Ishikawa (cell line): ENCODE data around the gene SNTA1.

ENCODE experiments used
- CEBPB ChIP-seq: IDR thresholded peaks from 2 replicates; pipeline ENCODE4 v1.6.1; 2012
- CREB1 ChIP-seq: IDR thresholded peaks from 2 replicates; pipeline ENCODE4 v1.6.1; 2012; ENCODE audit warnings: low read depth
- EGR1 ChIP-seq: IDR thresholded peaks from 2 replicates; pipeline ENCODE4 v1.6.1; 2012
- EP300 ChIP-seq: IDR thresholded peaks from 2 replicates; pipeline ENCODE4 v1.6.1; 2012; ENCODE audit warnings: borderline replicate concordance
- MAX ChIP-seq: IDR thresholded peaks from 2 replicates; pipeline ENCODE4 v1.6.1; 2012
- NFIC ChIP-seq: IDR thresholded peaks from 2 replicates; pipeline ENCODE4 v1.6.1; 2012
- RAD21 ChIP-seq: IDR thresholded peaks from 2 replicates; pipeline ENCODE4 v1.6.1; 2012; ENCODE audit warnings: low read depth
- TAF1 ChIP-seq: IDR thresholded peaks from 2 replicates; pipeline ENCODE4 v1.6.1; 2012; ENCODE audit warnings: low read depth, mild to moderate bottlenecking
- TCF12 ChIP-seq: IDR thresholded peaks from 2 replicates; pipeline ENCODE4 v1.6.1; 2012; ENCODE audit warnings: low read depth
- TEAD4 ChIP-seq: IDR thresholded peaks from 2 replicates; pipeline ENCODE4 v1.6.1; 2012
- YY1 ChIP-seq: IDR thresholded peaks from 2 replicates; pipeline ENCODE4 v1.6.1; 2012; ENCODE audit warnings: low read depth
- ZBTB7A ChIP-seq: IDR thresholded peaks from 2 replicates; pipeline ENCODE4 v1.6.1; 2012; ENCODE audit warnings: low read depth
- TF ChIP-seq, protein P1 (sequence below): IDR thresholded peaks from 2 replicates; pipeline ENCODE4 v1.6.1; 2012
- TF ChIP-seq, protein P2 (sequence below): IDR thresholded peaks from 2 replicates; pipeline ENCODE4 v1.6.1; 2012; ENCODE audit warnings: low read depth, mild to moderate bottlenecking

Gene SNTA1

DNA sequence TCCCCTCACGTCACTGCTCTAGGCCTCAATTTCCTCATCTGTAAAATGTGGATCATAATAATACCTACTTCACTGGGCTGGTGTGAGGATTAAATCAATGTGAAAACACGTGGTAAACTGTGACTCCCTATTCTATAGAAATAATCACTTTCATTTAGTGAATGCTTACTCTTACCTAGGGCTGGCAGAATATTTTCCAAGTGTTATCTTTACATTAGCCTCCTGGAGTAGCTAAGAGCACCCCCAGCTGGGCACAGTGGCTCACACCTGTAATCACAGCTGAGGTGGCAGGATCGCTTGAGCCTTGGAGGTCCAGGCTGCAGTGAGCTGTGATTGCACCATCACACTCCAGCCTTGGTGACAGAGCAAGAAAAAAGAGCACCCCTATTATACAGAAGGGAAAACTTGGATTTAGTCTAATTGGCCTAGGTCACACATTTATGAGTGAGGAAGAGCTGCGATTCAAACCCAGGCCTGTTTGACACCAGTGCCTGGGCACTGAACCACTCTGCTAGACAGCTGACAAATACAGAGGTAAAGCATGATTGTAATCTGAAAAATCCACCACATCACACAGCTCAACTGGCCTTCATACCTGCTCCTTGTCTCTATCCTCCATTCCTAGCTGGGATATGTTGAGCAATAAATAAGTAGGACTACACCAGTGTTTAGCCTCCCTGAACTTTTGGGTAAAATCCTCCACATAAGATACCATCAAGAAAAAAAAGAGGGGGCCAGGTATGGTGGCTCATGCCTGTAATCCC, 1.4 kb upstream of the SNTA1 start:
- TF ChIP-seq CREB1 (no peak), NFIC (no peak), RAD21 (peak; percentile 44), CEBPB (peak; percentile 36)

DNA sequence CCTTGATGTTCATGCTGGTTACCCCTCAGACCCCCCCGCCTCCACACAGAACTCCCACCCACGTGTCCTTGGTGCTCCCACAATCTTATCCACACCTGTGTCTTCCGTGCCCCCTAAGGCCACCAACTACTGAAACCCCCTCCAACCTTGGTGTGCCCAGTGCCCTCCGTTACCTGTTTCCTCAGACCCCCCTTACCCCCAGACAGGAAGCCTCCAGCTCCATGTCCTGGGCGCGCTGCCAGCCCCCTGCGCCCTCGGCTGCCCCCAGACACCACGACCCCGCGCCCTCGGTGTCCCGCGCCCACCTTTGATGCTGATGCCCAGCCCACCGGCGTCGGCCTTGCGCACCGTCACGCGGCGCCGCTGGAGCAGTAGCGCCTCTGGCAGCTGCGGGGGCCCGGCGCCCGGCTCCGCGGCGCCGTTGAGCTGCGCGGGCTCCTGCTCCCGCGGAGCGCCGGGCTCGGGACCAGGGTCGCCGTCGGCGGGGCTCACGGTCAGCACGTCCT, 504 bp downstream of the SNTA1 start:
- TF ChIP-seq RAD21 (no peak), MAX (no peak), TAF1 (no peak), TEAD4 (no peak), ZBTB7A (peak; percentile 87), NFIC (no peak)
- TF ChIP-seq, protein P1, sequence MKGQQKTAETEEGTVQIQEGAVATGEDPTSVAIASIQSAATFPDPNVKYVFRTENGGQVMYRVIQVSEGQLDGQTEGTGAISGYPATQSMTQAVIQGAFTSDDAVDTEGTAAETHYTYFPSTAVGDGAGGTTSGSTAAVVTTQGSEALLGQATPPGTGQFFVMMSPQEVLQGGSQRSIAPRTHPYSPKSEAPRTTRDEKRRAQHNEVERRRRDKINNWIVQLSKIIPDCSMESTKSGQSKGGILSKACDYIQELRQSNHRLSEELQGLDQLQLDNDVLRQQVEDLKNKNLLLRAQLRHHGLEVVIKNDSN = no peak
- TF ChIP-seq, protein P2, sequence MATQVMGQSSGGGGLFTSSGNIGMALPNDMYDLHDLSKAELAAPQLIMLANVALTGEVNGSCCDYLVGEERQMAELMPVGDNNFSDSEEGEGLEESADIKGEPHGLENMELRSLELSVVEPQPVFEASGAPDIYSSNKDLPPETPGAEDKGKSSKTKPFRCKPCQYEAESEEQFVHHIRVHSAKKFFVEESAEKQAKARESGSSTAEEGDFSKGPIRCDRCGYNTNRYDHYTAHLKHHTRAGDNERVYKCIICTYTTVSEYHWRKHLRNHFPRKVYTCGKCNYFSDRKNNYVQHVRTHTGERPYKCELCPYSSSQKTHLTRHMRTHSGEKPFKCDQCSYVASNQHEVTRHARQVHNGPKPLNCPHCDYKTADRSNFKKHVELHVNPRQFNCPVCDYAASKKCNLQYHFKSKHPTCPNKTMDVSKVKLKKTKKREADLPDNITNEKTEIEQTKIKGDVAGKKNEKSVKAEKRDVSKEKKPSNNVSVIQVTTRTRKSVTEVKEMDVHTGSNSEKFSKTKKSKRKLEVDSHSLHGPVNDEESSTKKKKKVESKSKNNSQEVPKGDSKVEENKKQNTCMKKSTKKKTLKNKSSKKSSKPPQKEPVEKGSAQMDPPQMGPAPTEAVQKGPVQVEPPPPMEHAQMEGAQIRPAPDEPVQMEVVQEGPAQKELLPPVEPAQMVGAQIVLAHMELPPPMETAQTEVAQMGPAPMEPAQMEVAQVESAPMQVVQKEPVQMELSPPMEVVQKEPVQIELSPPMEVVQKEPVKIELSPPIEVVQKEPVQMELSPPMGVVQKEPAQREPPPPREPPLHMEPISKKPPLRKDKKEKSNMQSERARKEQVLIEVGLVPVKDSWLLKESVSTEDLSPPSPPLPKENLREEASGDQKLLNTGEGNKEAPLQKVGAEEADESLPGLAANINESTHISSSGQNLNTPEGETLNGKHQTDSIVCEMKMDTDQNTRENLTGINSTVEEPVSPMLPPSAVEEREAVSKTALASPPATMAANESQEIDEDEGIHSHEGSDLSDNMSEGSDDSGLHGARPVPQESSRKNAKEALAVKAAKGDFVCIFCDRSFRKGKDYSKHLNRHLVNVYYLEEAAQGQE = no peak

DNA sequence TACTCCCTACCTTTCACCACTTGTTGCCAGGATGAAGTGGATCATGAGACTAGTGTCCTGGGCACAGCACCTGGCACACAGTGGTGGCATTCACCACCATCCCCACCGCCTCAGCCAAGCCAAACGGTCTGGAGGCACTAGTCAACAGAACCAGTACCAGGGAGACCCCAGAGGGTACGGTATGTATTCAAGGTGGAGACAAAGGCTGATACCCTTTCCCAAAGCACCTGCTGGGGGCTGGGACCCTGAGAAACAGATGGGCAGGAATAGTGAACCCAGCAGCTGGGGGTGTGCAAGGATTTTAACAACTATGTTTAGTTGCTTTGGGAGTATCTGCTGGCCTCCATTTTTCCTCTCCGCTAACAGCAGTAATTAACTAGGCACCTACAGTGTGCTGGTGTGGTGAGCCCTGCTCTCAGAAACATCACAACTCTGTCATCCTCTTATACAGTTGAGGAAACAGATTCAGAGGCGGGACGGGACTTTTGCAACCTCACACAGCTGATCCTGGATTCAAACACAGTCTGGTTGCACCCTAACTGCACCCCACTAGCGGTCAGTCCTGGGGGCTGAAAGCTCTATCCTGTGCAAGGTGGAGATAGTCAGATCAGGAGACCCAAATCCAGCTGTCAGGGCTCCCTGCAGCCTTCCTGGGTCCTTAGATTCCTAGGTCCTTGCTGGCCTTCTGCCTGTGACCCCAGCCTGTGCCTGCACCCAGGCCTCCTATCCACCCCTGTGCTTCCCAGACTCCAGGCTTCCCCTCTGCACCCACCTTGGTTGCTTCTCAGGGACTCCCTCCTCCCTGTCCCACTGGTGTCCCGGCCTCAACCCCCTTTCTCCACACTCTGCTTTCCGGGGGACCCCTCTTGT, 1.2 kb downstream of the SNTA1 start:
- no peak for TF ChIP-seq TCF12
- TF ChIP-seq ZBTB7A = no peak
- TF ChIP-seq CREB1 = no peak
- no peak for TF ChIP-seq TEAD4

DNA sequence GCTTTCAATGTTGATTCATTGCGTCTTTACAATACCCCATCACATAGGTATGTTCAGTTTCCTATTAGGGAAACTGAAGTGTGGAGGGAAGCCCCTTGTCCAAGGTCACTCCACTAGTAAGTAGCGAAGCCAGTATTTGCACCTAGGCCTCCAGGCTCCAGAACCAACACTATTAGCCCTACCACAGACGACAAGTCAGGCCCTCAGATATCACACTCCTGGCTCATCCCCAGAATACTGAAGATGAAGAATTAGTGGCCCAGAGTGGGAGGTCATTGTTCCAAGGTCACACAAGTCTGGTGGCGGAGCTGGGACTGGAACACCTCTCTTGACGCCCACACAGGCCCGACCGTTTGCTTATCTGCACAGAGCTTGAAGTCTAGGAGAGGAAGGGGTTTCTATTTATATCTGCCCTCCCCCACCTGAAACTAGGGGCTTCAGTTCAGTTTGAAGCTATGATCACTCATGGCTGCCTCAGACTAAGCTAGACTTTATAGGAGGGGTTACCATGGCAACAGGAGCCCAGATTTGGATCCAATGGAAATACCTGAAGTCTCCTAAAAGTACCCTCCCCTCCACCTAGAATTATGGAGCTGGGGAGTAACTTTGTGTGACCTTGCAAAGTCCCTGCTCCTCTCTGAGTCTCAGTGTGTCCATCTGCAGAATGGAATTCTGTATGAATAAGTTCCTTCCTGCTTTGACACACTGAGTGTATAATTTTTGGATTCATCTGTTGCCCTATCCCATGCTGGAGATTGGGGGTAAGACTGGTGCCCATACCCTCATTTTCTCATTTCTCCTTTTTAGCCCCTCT, 2.2 kb downstream of the SNTA1 start:
- TF ChIP-seq TAF1 = no peak
- TF ChIP-seq NFIC = no peak
- no peak for TF ChIP-seq EGR1
- no peak for TF ChIP-seq MAX
- no peak for TF ChIP-seq ZBTB7A
- no peak for TF ChIP-seq EP300

GRCh38 chr20:33438481-33438880, 5.1 kb downstream of the SNTA1 start:
- TF ChIP-seq TCF12 (no peak), CREB1 (no peak), EGR1 (no peak), YY1 (no peak), NFIC (peak; percentile 68)

DNA sequence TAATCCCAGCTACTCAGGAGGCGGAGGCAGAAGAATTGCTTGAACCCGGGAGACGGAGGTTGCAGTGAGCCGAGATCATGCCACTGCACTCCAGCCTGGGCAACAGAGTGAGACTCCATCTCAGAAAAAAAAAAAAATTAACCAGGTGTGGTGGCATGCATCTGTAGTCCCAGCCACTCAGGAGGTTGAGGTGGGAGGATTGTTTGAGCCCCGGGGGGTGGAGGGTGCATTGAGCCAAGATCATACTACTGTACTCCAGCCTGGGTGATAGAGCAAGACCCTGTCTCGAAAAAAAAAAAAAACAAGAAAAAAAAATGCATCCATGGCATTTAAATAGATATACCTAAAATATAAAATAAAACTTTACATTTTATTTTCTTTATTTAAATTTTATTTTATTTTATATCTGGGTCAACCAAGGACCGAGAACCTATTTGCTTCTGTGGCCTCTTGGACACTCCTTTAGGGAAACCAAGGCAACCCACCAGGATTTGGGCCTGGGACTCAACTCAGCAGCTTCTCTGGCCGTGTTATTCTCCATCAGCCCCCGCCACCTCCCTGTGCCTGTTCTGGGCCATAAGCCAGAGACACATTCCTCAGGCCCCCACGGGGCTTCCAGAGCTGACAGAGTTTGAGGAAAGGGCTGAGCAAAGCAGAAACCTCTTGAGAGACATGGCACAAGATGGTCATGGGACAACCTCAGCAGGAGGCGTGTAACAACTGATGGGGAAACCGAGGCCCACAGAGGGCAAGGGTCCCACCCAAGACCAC, 6.2 kb downstream of the SNTA1 start:
- TF ChIP-seq MAX (no peak), TEAD4 (0 out of 2 replicates have a peak, but pooled peaks have one; percentile 33), NFIC (peak; percentile 17; the same call in 1 of the 2 replicates)

GRCh38 chr20:33434434-33434833, 9.1 kb downstream of the SNTA1 start:
- TF ChIP-seq NFIC = no peak
